ENCODE measurements around the gene SLFN5.
"Not testable (repeated sequence)": the region's sequence is repeated elsewhere in the genome, so short reads cannot be mapped to it uniquely, and the experiment has no call there.

SLFN5 gene

GRCh38 chr17:35242805-35243560 is at the start of gene SLFN5:
Gene SLFN5 (plus strand): TSS chr17:35243072. CDS start chr17:35258691, 15,619 bp downstream.
- DNase-seq (ENCODE audit: low read depth): peak; percentile 89

- DNase-seq (ENCODE audit: low read depth): not testable (repeated sequence)
Measured at GRCh38 chr17:35194001-35194400, 48.9 kb upstream of the SLFN5 start, which contains the start of gene SLC35G3. Gene SLC35G3 (minus strand): TSS chr17:35194393. CDS start chr17:35194307, 86 bp downstream.

GRCh38 chr17:35195062-35195461 is 47.8 kb upstream of the SLFN5 start:
- DNase-seq (ENCODE audit: low read depth): not testable (repeated sequence)

GRCh38 chr17:35202582-35202981 is 40.3 kb upstream of the SLFN5 start:
- not testable (repeated sequence) for DNase-seq (ENCODE audit: low read depth)

GRCh38 chr17:35210741-35211140 is 32.1 kb upstream of the SLFN5 start:
- no peak for DNase-seq (ENCODE audit: low read depth)

- no peak for DNase-seq (ENCODE audit: low read depth)
Measured at GRCh38 chr17:35212668-35213067, 30.2 kb upstream of the SLFN5 start.

- DNase-seq (ENCODE audit: low read depth): no peak
Measured at GRCh38 chr17:35213412-35213940, 29.4 kb upstream of the SLFN5 start.

- peak; percentile 20 for DNase-seq (ENCODE audit: low read depth)
Measured at GRCh38 chr17:35214192-35214591, 28.7 kb upstream of the SLFN5 start.

GRCh38 chr17:35214631-35215273 is 28.1 kb upstream of the SLFN5 start:
- DNase-seq (ENCODE audit: low read depth): peak; percentile 12

GRCh38 chr17:35217107-35217506 is 25.8 kb upstream of the SLFN5 start:
- DNase-seq (ENCODE audit: low read depth): no peak

- no peak for DNase-seq (ENCODE audit: low read depth)
Measured at GRCh38 chr17:35218915-35219314, 24.0 kb upstream of the SLFN5 start.

GRCh38 chr17:35222452-35222851 is 20.4 kb upstream of the SLFN5 start:
- no peak for DNase-seq (ENCODE audit: low read depth)

GRCh38 chr17:35224436-35224835 is 18.4 kb upstream of the SLFN5 start:
- no peak for DNase-seq (ENCODE audit: low read depth)

GRCh38 chr17:35227546-35227945 is 15.3 kb upstream of the SLFN5 start:
- no peak for DNase-seq (ENCODE audit: low read depth)

- no peak for DNase-seq (ENCODE audit: low read depth)
Measured at GRCh38 chr17:35229638-35230037, 13.2 kb upstream of the SLFN5 start.

GRCh38 chr17:35234315-35234714 is 8.6 kb upstream of the SLFN5 start:
- not testable (repeated sequence) for DNase-seq (ENCODE audit: low read depth)

GRCh38 chr17:35235289-35235688 is 7.6 kb upstream of the SLFN5 start:
- DNase-seq (ENCODE audit: low read depth): no peak

GRCh38 chr17:35235917-35236316 is 7.0 kb upstream of the SLFN5 start:
- DNase-seq (ENCODE audit: low read depth): no peak

GRCh38 chr17:35236821-35237220 is 6.1 kb upstream of the SLFN5 start:
- DNase-seq (ENCODE audit: low read depth): no peak

- no peak for DNase-seq (ENCODE audit: low read depth)
Measured at GRCh38 chr17:35238821-35239220, 4.1 kb upstream of the SLFN5 start.

GRCh38 chr17:35239823-35240222 is 3.0 kb upstream of the SLFN5 start:
- DNase-seq (ENCODE audit: low read depth): no peak

GRCh38 chr17:35240861-35241260 is 2.0 kb upstream of the SLFN5 start:
- no peak for DNase-seq (ENCODE audit: low read depth)

GRCh38 chr17:35241520-35241919 is 1.4 kb upstream of the SLFN5 start:
- peak; percentile 22 for DNase-seq (ENCODE audit: low read depth)

Measured in activated T-helper 1 cell treated with Interleukin-2 at 50 U/mL for 16 hours (primary cell).